ENCODE data around the gene ECEL1. TPM values are rescaled to one million over a fixed set of nuclear protein-coding genes. Genes with fewer than 3 reads are reported as not detected.
A peak's percentile ranks its signal among the peaks of the same experiment; 100 is the strongest.

The ECEL1 gene
- total RNA-seq, 1 experiment from 2014 or later: not detected

- DNase-seq (ENCODE audit: low read depth): no peak
Measured at GRCh38 chr2:232484628-232485347, 2.8 kb downstream of the ECEL1 start.

- DNase-seq (ENCODE audit: low read depth): no peak
Measured at GRCh38 chr2:232483923-232484627, 3.6 kb downstream of the ECEL1 start.

DNA sequence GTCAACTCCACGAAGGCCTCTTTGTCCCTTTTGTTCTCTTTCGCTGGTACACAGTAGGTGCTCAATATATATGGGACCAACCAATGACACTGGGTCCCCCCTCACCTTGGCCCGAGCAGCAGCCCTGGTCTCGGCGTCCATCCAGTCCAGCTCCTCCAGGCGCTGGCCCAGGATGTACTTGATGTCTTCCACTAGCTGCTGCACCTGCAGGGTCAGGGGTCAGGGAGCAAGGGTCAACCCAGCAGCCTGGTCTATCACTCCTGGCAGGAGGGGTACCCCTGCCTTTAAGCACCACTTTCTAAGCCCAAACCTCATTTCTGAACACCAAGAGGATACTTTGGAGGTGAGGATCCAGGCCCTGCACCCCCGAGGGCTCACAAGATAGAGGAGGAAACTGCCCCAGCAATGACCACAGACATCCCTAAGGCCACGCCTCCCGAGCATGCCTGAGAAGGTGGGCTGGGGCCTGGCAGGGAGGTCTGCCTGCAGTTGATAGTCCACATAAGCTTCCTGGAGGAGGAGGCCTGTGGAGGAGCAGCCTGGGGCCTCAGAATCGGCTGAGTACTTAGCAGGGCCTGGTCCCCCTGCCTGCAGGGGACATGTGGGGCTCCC lies 4.2 kb downstream of the ECEL1 start:
- no peak for DNase-seq (ENCODE audit: low read depth)

GRCh38 chr2:232482301-232483238 lies 5.1 kb downstream of the ECEL1 start:
- no peak for DNase-seq (ENCODE audit: low read depth)

DNA sequence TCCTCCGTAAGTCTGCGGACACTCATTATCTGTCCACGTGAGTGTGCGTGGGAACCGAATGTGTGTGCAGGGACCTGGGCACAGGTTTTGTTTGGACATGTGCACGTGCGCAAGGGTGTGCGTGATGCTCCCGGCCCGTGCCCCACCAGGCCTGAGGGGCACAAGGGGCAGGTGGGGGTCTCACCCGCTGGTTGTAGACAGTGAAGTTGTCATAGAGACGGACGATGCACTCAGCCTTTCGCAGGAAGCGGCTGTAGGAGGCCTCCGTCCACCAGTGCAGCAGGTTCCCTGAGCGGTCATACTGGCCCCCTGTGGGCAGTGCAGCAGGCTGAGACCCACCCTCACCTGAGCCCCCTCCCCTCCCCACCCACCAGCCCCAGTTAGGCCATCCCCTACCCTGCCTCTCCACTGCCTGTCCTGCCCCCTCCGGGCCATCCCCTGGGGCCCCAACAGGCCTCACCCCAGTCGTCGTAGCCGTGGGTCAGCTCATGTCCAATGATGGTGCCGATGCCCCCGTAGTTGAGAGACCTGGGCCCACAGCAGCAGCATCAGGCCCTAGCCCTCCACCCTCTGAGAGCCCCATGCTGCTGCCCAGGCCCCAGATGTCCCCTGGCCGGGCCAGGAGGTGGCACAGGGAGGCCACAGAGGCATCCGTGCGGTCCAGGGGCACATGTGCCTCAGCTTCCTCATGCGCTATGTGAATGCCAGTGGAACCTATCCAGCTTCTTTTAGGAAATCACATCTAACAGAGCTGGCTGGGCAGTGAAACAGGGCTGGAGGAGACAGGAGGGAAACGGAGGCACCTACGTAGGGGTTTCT lies 6.1 kb downstream of the ECEL1 start:
- no peak for DNase-seq (ENCODE audit: low read depth)

DNA sequence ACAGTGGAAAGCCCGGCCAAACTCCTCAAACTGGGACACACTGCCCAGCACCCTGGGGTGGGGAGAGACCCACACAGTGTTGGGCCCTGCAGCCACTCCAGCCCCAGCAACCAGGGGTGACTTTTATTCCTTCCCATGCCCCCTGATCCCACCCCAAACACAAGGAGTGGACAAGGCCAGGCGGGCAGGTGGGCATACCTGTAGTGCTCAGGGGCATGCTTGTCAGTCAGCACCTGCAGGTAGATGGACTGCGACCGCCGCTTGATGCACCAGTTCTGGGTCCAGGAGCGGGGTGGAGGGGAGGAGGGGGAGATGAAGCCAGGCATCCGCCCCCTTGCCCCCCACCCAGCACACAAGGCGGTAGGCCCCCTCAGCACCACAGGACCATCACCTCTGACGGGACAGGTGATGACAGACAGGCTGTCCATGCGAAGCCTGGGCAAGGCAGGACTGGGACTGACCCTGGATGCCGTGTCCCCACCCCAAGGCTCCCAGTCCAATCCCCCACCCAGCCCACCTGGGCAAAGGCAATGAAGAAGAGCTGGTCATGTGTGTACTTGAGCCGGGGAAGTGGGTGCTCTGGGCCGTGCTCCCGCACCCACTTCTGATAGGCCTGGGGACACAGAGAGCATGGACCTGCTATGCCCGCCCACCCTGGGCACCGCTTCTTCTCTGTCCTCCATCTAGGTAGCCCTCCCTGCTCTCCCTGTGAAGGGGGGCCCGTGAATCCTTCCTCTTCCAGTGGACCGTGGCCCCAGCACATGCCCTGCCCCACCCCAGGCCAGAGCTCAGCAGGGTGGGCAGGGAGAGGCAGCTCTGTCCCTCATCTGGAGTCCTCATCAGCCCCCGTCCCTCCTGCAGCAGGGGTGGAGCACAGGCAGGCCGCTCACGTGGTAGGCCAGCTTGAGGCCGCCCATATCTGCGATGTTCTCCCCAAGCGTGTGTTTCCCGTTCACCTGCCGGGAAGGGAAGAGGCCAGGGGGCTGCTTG lies 7.1 kb downstream of the ECEL1 start:
- no peak for DNase-seq (ENCODE audit: low read depth)

GRCh38 chr2:232479341-232480200 lies 8.1 kb downstream of the ECEL1 start:
- no peak for DNase-seq (ENCODE audit: low read depth)

DNA sequence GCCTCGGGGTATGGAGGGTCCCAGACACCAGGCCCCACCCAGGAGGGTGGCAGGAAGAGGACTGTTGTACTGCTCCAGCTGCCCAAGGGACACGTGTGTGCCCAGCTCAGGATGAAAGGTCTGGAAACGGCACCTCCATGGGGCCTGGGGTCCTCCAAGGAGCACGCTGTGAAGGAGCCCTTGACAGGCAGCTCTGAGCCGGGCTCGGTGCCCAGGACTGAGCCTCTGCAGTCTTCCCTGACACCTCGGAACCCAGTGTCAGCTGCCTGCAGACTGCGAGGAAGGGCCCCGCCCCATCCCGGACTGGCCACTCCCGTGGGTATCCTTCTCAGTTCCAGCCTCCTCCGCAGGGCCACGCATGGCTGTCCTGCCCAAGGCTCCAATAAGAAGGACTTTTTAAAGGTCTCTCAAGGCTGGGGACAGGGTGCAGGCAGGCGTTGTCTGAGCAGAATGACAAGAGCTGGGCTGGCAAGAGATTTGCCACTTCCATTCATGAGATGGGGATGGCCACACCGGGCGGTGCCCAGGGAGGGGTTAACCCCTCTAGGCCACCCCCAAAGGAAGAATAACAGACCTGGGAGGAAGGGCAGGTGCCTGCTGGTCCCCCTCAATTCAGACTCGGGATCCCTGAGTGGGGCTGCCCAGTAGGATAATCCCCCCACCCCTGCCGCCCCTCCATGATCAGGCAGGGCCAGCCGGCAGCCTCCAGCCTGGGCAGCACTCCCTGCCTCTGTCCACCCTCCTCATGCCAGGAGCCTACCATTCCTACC lies 8.9 kb downstream of the ECEL1 start:
- DNase-seq (ENCODE audit: low read depth): no peak

- no peak for DNase-seq (ENCODE audit: low read depth)
Measured at GRCh38 chr2:232477751-232478510, 9.7 kb downstream of the ECEL1 start.

- DNase-seq (ENCODE audit: low read depth): no peak
Measured at GRCh38 chr2:232476791-232477190, 10.8 kb downstream of the ECEL1 start.

- no peak for DNase-seq (ENCODE audit: low read depth)
Measured at GRCh38 chr2:232476045-232476444, 11.6 kb downstream of the ECEL1 start.

- DNase-seq (ENCODE audit: low read depth): peak; percentile 25
Measured at GRCh38 chr2:232473467-232473890, 14.2 kb downstream of the ECEL1 start.

DNA sequence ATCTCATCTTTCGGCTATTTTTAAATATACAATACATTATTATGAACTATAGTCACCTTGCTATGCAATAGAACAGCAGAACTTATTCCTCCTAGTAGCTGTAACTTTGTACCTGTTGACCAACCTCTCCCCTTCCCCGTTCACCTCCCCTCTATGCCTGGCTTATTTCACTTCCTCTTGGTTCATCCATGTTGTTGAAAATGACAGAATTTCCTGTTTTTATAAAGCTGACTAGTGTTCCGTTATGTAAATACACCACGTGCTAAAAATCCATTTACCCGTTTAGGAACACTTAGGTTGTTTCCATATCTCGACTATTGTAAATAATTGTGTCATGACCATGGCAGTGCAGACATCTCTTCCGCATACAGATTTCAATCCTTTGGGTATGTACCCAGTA lies 21.4 kb downstream of the ECEL1 start:
- no peak for DNase-seq (ENCODE audit: low read depth)

GRCh38 chr2:232465061-232465460 lies 22.6 kb downstream of the ECEL1 start:
- DNase-seq (ENCODE audit: low read depth): no peak

GRCh38 chr2:232464544-232464885 lies 23.1 kb downstream of the ECEL1 start:
- no peak for DNase-seq (ENCODE audit: low read depth)

DNA sequence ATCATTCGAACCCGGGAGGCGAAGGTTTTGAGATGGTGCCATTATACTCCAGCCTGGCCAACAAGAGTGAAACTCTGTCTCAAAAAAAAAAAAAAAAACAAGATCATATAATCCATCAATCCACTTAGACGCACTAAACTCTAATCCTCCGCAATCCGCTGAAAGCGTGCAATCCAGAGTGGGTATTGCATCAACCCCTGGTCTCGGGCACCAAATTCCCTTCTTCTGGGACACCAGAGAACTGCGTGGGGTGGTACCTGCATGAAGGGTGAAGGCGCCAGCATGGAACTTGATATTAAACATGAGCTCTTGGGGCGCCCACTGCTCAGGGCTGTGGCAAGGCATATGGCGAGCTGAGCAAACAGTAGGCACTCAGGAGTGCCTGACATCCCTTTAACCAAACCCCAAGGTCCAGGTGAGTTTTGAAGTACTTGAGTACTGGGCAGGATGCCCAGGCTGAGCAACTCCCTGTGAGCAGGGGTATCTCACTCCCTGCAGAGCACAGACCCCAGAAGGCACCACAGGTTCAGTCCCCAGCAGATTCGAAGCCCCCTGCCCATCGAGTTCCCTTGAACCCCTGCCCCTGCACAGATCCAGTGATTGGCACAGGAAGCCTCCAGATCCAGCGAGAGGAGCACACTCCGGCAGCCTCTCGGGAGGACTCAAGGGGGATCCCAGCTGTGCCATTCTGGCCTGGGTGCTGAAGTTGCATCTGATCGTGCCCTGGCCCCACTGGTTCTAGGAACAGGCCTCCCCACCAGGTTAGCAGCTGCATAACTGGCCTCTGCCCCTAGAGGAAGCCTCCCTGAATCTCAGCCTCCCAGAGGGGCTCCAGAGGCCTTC lies 23.7 kb downstream of the ECEL1 start:
- no peak for DNase-seq (ENCODE audit: low read depth)
